Panc1 (cell line): ENCODE data around the gene TPPP.

Source experiments
- TCF7L2 ChIP-seq: IDR thresholded peaks from 2 replicates; pipeline ENCODE4 v1.6.1; 2011; ENCODE audit warnings: mild to moderate bottlenecking, low read depth, low read length, inconsistent platforms
- TF ChIP-seq, protein P1 (sequence below): fragments of 450-650 bp; IDR thresholded peaks from 2 replicates; pipeline ENCODE4 v1.5.1; 2017; ENCODE audit warnings: mild to moderate bottlenecking

DNA sequence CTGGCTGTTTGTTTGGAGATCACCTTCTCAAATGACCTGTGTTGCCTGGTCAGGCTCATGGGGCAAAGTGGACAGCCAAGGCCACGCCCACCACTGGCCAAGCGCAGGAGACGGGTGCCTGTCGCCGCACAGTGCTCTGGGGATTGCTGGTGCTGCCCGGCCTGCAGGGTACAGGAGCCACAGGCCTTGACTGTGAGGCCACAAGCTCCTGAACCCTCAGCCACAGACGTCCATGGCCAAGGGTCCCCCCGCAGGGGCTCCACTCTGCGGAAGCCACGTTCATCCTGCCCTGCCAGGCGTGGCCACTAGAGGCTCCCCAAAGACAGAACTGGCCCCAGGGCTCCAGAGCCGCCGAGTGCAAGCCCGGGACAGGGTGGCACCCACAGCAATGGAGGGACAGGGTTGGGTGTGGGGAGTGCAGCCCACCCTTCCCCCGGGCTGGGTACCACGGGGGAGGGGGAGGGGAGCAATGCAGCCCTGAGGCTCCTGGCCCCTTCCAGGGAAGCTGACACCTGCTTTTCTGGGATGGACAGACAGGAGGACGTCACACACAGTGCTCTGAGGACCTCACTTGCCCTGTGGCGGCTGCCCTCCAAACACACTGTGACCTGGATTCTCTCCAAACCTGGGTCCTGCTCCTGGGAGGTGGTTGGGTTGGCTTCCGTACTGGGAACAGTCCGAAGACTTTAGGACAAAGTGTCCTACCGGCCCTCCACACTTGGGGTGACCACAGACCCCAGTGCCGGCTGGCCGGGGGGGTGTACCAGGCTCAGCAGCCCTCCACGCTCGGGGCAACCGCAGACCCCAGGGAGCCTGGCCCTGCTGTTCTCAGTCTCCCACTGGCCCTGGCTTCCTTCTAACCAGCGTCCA, 21.5 kb downstream of the TPPP start:
- TF ChIP-seq, protein P1, sequence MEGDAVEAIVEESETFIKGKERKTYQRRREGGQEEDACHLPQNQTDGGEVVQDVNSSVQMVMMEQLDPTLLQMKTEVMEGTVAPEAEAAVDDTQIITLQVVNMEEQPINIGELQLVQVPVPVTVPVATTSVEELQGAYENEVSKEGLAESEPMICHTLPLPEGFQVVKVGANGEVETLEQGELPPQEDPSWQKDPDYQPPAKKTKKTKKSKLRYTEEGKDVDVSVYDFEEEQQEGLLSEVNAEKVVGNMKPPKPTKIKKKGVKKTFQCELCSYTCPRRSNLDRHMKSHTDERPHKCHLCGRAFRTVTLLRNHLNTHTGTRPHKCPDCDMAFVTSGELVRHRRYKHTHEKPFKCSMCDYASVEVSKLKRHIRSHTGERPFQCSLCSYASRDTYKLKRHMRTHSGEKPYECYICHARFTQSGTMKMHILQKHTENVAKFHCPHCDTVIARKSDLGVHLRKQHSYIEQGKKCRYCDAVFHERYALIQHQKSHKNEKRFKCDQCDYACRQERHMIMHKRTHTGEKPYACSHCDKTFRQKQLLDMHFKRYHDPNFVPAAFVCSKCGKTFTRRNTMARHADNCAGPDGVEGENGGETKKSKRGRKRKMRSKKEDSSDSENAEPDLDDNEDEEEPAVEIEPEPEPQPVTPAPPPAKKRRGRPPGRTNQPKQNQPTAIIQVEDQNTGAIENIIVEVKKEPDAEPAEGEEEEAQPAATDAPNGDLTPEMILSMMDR, result peak; percentile 96
- no peak; the same call in 1 of the 2 replicates for TF ChIP-seq TCF7L2
